Middle frontal gyrus (tissue), 1 donor: Measurements from ENCODE around the gene ZFY.
"Not testable (repeated sequence)": the region's sequence is repeated elsewhere in the genome, so short reads cannot be mapped to it uniquely, and the experiment has no call there.

Experiments
- DNase-seq: peaks from one replicate; pipeline ENCODE4 v3.0.0-alpha.2; 2015; ENCODE audit warnings: low spot score; ENCODE audit errors: extremely low spot score

Gene ZFY

GRCh38 chrY:2973110-2973751 lies 38.0 kb downstream of the ZFY start:
- DNase-seq, result no peak

GRCh38 chrY:2979283-2979682 lies 44.1 kb downstream of the ZFY start:
- no peak for DNase-seq

- no peak for DNase-seq
Measured at GRCh38 chrY:2984491-2984890, 49.3 kb downstream of the ZFY start.

GRCh38 chrY:2987178-2987577 lies 52.0 kb downstream of the ZFY start:
- DNase-seq, result not testable (repeated sequence)

GRCh38 chrY:2997369-2997768 lies 62.2 kb downstream of the ZFY start:
- not testable (repeated sequence) for DNase-seq

GRCh38 chrY:3002190-3002589 lies 67.0 kb downstream of the ZFY start:
- no peak for DNase-seq

- no peak for DNase-seq
Measured at GRCh38 chrY:3002680-3003515, 67.7 kb downstream of the ZFY start.

- no peak for DNase-seq
Measured at GRCh38 chrY:3003516-3003830, 68.3 kb downstream of the ZFY start.

- DNase-seq, result no peak
Measured at GRCh38 chrY:3003846-3004245, 68.7 kb downstream of the ZFY start.

GRCh38 chrY:3006031-3006430 lies 70.8 kb downstream of the ZFY start:
- not testable (repeated sequence) for DNase-seq

- no peak for DNase-seq
Measured at GRCh38 chrY:3007967-3008366, 72.8 kb downstream of the ZFY start.

- DNase-seq, result no peak
Measured at GRCh38 chrY:3012226-3012625, 77.0 kb downstream of the ZFY start.

GRCh38 chrY:3016594-3016993 lies 81.4 kb downstream of the ZFY start:
- no peak for DNase-seq

- no peak for DNase-seq
Measured at GRCh38 chrY:3018546-3018945, 83.4 kb downstream of the ZFY start.

- no peak for DNase-seq
Measured at GRCh38 chrY:3019584-3019983, 84.4 kb downstream of the ZFY start.

- DNase-seq, result no peak
Measured at GRCh38 chrY:3021176-3021575, 86.0 kb downstream of the ZFY start.

GRCh38 chrY:3023606-3024005 lies 88.4 kb downstream of the ZFY start:
- DNase-seq, result no peak

GRCh38 chrY:3025357-3025756 lies 90.2 kb downstream of the ZFY start:
- no peak for DNase-seq
